Measurements from ENCODE around the gene ST7.

Gene ST7

GRCh38 chr7:117012696-117013095 is 59.4 kb downstream of the ST7 start:
- peak; percentile 48 for TF ChIP-seq CTCF (IDR thresholded peaks at IDR 0.05; ENCODE audit: insufficient read depth, low read depth, low read length, missing control alignments)
- peak; percentile 59 for DNase-seq (ENCODE audit: low read depth)

GRCh38 chr7:117014099-117014656 is 60.9 kb downstream of the ST7 start:
- H3K4me3 ChIP-seq (ENCODE audit: low read length) = no peak overlapping the region
- no peak for TF ChIP-seq CTCF (IDR thresholded peaks at IDR 0.05; ENCODE audit: insufficient read depth, low read depth, low read length, missing control alignments)

More at GRCh38 chr7:117012696-117013095, 59.4 kb downstream of the ST7 start:
- H3K4me3 ChIP-seq (ENCODE audit: low read length) = no peak overlapping the region

GRCh38 chr7:117014673-117015133 is 61.4 kb downstream of the ST7 start:
- TF ChIP-seq CTCF (IDR thresholded peaks at IDR 0.05; ENCODE audit: insufficient read depth, low read depth, low read length, missing control alignments) = no peak
- H3K4me3 ChIP-seq (ENCODE audit: low read length) = no peak overlapping the region
- DNase-seq (ENCODE audit: low read depth) = peak; percentile 32

More at GRCh38 chr7:117014099-117014656, 60.9 kb downstream of the ST7 start:
- no peak for DNase-seq (ENCODE audit: low read depth)

GRCh38 chr7:117015258-117016184 is 62.2 kb downstream of the ST7 start:
- TF ChIP-seq CTCF (IDR thresholded peaks at IDR 0.05; ENCODE audit: insufficient read depth, low read depth, low read length, missing control alignments) = no peak
- H3K4me3 ChIP-seq (ENCODE audit: low read length) = no peak overlapping the region
- DNase-seq (ENCODE audit: low read depth) = peak; percentile 9

- DNase-seq (ENCODE audit: low read depth) = no peak
- TF ChIP-seq CTCF (IDR thresholded peaks at IDR 0.05; ENCODE audit: insufficient read depth, low read depth, low read length, missing control alignments) = no peak
- H3K4me3 ChIP-seq (ENCODE audit: low read length) = no peak overlapping the region
These were observed 63.7 kb downstream of the ST7 start for GRCh38 chr7:117017017-117017451.

- no peak for DNase-seq (ENCODE audit: low read depth)
- no peak overlapping the region for H3K4me3 ChIP-seq (ENCODE audit: low read length)
- TF ChIP-seq CTCF (IDR thresholded peaks at IDR 0.05; ENCODE audit: insufficient read depth, low read depth, low read length, missing control alignments) = no peak
These were observed 64.5 kb downstream of the ST7 start for GRCh38 chr7:117017702-117018266.

Measured in epithelial cell of esophagus (primary cell).